GM18909 (cell line): ENCODE measurements around the gene ISG15.
"Not testable (repeated sequence)": the region's sequence is repeated elsewhere in the genome, so short reads cannot be mapped to it uniquely, and the experiment has no call there.

Source experiments
- ATAC-seq: cut with Tn5 transposase; IDR thresholded peaks from one replicate; pipeline ENCODE4 v1.9.1; 2021; ENCODE audit warnings: mild to moderate bottlenecking; ENCODE audit not compliant: unreplicated experiment, poor library complexity

The ISG15 gene

DNA sequence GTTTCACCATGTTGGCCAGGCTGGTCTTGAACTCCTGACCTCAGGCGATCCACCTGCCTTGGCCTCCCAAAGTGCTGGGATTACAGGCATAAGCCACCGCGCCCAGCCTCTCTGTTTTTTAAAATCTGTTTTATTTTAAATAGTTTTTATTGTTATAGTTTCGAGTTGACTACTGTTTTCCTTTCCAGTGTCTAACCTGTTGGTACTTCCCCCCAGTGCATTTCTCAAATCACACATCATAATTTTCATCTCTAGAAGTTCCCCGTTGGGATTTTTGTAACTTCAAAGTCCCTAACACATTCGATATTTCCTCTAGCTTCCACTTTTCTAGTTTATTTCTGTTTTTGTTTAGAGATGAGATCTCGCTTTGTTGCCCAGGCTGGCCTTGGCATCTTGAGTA lies 20.9 kb upstream of the ISG15 start:
- ATAC-seq = no peak

DNA sequence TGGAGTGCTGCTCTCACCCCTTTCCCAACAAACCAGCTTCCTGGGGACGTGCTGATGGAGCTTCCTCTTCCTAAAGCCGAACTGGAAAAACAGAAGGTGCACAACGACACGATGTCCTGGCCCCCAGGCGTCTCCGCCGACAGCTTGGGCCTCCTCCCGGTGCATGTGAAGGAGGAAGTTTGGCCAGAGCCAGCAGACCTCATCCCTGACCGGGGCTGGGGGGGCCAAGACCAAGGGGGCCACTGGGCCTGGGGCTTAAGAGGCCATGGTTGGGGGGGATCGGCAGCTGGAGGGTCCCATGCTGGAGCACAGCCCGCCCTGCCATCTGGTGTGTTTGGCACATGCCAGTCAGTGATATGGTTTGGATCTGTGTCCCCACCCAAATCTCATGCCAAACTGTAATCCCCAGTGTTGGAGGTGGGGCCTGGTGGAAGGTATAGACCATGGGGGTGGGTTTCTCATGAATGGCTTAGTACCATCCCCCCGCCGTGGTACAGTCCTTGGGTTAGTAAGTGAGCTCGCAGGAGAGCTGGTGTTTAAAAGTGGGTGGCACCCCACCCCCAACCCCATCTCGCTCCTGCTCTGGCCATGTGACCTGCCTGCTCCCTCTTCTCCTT lies 19.8 kb upstream of the ISG15 start:
- ATAC-seq = no peak

DNA sequence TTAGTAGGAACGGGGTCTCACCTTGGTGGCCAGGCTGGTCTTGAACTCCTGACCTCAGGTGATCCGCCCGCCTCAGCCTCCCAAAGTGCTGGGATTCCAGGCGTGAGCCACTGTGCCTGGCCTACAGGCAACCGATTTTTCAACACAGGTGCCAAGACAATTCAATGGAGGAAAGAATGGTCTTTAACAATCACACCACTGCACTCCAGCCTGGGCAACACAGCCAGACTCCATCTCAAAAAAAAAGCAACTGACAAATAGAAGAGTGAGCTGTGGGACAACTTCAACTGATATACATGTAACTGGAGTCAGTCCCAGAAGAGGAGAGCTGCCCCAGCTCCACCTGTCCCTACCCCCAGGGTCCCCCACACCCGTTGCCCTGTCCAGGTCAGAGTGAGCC lies 18.8 kb upstream of the ISG15 start:
- ATAC-seq = not testable (repeated sequence)

DNA sequence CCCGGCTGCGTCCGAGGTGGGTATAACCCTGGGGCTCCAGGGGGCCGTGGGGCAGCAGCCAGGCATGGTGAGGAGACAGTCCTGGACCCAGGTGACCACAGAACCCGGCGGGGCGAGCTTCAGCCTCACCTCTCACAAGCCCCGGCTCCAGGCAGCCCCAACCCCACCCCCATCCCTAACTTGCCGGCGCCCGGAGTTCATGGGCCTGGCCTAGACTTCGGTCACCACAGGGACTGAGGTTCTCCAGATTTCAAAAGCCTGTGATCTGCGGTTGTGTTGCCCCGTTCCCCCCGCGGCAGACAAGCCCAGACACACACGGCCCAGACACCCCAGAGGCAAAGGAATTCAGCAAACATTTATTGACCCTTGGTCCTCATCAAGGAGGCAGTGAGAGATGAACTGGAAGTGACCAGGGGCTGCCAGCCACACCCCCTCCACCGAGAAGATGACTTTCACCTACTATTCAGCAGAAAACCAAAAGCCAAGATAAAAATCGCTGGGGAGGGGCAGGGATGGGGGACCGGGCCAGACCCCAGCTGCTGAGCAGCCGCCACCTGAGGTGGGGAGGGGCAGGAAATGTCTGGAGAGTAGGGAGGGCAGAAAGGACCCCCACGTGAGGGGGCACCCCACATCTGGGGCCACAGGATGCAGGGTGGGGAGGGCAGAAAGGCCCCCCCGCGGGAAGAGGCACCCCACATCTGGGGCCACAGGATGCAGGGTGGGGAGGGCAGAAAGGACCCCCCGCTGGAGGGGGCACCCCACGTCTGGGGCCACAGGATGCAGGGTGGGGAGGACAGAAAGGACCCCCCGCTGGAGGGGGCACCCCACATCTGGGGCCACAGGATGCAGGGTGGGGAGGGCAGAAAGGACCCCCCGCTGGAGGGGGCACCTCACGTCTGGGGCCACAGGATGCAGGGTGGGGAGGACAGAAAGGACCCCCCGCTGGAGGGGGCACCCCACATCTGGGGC lies 17.3 kb upstream of the ISG15 start:
- ATAC-seq = no peak

DNA sequence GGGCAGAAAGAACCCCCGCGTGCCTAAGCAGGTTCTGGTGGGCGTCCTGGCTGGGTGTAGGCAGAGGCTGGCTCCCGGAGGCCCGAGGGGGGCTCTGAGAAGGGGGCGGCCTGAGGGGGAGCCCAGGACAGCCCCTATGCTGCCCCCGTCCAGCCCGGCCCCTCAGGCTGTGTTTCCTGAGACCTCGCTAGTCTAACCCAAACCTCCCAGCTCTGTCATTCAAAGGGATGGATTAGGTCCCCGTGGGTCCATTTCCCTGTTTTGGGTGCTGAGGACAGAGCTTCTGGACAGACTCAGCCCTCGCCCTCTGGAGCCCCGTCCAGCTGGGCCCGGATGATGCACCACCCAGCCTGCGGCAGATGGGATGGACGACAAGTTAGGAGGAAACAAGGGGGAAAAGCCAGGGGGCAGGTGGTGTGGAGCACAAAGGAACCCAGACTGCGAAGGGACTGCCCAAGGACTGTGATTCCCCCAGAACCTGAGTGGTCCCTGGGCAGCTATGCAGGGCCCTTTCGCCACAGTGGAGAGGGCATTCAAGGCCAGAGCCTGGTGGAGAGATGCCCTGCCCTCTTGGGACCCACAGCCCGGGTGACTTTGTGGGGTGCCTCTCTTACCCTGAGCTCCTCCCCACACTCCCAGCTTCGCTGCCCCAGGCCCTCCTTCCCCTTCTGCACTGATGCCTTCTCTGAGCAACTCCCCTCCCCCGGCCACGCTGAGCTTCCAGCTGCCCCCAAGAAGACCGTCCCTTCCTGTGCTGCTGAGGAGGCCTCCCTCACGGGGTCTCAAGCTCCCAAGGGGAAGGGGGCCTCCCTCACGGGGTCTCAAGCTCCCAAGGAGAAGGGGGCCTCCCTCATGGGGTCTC lies 16.2 kb upstream of the ISG15 start:
- ATAC-seq = no peak

DNA sequence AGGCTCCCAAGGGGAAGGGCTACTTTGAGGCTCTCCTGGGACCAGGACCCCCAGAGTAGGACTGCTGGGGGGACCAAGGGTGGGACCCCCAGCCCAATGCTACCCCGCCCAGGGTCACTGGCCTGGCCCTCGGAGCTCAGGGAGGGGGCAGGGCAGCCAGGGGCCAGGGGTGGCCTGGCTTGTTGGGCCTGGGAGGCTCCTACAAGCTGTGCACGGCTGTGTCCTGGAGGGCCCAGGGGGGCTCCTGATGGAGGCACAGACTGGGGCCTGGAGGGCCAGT lies 15.6 kb upstream of the ISG15 start:
- ATAC-seq = no peak

DNA sequence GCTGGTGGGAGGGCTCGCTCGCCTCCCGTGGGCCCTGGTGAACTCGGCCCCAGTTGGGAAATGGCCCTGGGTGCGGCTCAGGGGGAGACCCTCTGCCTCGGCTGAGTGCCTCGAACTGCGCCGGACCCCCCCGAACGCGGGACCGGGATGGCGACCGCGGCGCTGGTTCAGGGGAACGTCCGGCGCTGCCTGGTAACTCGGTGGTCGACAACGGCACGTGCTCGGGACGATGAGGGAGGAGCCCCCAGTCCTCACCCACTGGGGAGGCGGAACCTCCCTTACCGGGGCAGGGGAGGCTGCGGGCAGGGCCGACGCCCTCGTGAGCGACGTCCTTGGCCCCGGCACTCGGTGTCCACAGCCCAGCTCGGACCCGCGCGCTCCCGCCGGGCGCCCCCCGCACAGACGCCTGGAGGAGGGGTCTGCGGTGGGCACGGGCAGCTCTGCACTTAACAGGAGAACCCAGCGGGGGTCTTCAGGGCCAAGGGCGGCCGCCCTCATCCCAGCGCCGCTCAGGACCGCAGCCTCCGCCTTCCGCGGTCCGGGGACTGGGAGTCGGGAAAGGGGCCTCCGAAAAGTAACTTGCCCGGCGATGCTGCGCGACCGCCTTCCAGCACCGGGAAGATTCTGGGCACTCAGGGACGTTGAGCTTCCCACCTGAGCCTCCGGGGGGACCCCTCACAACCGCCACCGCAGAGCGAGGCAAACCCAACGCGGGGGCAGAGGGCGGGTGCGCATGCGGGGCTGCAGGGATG lies 15.1 kb upstream of the ISG15 start:
- ATAC-seq = no peak

DNA sequence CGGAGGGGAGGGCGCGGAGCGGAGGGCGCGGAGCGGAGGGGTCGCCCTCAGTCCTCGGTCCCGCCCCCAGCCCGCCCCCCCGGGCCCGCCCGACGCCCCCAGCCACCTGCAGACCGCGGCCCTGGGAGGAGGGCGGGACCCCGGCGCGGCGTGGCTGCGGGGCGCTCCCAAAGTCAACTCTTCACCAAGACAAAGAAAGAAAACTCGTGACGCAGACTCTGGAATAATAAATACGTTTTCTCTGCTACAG lies 14.6 kb upstream of the ISG15 start:
- no peak for ATAC-seq

DNA sequence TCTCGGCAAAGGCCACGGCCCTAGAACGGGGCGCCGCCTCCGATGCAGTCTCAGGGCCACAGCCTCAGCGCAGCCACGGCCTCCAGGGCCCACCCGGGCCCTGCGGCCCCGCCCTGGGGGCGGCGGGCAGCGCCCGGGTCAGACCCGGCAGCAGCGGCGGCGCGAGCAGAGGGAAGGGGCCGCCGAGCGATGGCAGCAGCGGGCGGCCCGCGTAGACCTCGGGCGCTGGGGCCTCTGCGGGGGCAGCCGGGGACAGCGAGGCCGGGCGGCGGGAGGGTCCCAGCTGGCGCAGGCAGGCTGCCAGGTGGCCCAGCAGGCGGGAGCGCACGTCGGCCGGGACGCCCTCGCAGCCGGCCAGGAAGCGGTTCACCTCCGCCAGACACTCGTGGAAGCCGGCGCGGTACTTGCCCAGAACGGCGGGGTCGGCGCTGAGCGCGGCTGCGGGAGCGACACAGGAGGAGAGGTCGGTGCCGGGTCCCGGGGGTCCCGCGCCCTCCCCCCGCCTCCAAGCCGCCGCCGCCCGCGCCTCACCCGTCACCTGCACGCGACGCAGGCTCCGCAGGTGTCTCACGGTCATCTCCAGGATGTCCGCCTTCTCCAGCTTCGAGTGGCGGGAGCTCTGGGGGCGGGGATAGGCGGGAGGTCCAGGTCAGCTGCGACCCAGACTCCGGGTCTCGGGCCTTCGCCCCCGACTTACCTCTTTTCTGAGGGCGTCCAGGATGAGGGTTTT lies 14.1 kb upstream of the ISG15 start:
- no peak for ATAC-seq

DNA sequence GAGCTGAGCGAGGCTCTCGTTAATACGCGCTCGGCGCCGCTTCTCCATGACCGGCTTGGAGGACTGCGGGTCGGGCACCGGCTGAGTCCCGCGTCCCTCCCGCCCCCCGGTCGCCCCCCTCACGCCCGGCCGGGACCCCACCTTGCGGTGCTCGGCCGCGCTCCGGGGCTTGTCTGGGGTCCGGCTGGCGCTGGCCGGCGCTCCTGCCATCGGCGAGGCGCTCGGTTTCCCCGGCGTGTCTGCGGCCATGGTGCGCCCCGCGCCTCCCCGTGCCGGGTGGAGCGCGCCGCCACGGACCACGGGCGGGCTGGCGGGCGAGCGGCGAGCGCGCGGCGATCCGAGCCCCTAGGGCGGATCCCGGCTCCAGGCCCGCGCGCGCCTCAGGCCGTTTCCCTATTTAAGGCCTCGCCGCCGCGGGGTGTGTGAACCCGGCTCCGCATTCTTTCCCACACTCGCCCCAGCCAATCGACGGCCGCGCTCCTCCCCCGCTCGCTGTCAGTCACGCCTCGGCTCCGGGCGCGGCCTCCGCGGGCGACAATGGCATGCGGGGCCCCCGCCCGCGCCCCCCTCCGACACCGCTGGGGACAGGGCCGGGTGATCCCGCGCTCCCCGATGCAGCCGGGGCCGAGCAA lies 13.5 kb upstream of the ISG15 start, which contains the start of gene HES4:
Gene HES4 (minus strand): TSS at position 373 of the 632 bp plus-strand sequence. CDS start 124 bp downstream, at position 249.
- peak; percentile 39 for ATAC-seq

DNA sequence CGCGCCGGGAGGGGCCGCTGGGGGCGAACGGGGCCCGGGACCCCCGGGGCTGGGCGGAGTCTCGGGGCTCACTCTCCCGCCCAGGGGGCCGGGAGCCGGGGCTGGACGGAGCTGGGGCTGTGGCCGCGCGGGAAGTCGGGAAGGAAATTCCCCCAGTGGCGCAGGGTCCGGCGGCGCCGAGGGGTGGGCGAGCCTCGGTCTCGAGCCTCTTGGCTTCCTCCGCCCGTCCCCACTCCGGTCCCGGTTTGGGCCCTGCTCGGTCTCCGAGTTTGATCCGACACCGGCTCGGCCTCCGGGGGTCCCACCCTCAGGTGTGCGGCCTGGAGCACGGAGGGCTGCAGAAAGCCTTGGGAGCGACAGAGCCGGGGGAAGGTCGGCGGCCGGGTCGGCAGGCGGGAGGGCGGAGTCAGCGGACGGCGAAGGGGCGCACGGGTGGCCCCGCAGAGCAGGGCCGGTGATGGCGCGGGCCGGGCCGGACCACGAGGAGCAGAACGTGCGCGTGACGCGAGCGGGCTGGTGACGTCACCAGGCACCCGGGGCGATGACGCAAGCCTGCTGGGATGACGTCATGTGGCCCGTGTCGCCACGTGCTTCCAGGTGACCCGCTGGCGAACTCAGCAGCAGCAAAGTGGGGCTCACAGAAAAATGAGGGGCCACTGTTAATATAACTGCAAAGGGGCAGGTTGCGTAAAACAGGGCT lies 12.8 kb upstream of the ISG15 start:
- ATAC-seq = peak; percentile 14

DNA sequence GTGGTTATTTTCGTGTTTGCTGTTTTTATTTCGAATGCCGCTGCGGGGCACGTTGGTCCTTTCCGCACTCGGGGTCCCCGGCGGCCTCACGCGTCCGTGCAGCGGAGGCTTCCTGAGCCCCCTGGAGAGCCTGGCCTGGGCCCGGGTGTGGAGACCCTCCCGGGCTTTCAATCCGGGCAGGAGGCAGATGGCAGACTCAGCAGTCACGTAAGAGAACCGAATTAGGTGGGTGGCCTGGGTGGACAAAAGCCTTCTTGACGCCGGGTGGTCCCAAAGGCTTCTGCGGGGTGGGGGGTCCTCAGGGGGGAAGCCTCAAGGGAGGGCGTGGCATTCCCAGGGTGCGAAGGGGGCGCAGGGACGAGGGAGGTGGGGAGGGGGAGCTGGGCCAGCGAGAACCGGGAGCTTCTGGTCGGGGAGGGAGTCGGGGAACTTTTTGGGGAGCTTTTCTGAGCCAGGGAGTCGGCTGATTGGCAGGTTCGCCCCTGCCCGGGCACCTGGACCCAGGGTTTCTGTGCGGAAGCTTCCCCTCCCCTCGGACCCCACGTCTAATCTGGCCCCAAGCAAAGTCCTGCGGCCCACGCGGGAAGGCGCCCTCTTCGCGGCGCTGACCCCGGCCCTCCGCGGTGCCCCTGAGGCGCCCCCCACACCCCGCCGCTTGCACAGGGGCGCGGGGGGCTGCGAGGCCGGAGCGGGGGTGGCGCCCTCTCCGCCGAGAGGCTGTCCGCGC lies 12.1 kb upstream of the ISG15 start:
- ATAC-seq = no peak

DNA sequence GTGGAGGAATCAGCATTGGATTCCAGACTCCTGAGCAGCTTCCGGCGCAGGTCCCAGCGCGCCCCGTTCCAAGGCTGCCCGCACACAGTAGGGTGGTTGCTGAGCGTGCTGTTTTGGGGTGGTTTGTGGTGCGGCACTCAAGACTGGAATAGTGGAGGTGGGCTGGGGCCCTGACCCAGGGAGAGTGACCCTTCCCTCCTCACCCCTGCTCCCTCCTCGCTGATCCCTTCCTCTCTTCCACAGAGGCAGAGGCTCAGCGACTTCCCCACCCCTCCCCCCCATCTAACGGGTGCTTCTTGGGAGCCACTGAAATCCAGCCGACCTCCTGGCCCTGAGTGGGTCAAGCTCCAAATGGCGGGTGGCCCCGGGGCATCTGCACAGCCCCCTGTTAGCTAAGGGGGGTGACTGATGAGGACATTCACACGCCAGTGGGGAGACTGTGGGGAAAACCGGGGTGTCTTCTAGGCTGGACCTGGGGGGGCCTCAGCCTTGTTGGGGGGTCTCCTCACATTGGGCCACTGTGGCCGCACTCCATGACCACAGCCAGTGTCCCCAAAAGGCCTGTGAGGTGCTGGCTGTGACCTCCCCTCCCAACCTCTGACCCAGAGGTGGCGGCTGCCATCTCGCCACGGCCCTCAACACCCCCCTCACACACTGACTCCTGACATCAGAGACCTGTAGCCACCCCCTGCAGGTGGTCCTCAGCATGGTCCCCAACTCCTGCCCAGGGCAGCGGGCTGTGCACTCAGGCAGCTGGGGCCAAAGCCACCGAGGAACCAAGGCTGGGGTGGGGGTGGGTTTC lies 9.5 kb upstream of the ISG15 start:
- no peak for ATAC-seq

DNA sequence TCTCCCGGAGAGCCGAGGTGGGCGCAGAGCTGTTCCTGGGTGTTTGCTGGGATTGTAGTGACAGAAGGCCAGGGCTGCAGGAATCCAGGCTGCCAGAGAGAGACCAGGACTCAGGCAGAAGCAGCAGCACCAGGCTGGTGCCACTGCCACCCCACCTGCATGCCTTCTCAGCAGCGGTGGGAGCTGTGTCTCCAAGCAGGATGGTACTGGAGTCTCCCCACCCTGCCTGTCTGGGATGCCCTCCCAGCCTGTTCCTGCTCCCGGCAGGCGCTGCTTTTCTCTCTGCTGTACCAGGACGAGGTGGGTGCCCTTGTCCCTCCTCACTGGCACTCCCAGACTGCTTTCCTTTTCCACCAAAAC lies 8.9 kb upstream of the ISG15 start:
- no peak for ATAC-seq

DNA sequence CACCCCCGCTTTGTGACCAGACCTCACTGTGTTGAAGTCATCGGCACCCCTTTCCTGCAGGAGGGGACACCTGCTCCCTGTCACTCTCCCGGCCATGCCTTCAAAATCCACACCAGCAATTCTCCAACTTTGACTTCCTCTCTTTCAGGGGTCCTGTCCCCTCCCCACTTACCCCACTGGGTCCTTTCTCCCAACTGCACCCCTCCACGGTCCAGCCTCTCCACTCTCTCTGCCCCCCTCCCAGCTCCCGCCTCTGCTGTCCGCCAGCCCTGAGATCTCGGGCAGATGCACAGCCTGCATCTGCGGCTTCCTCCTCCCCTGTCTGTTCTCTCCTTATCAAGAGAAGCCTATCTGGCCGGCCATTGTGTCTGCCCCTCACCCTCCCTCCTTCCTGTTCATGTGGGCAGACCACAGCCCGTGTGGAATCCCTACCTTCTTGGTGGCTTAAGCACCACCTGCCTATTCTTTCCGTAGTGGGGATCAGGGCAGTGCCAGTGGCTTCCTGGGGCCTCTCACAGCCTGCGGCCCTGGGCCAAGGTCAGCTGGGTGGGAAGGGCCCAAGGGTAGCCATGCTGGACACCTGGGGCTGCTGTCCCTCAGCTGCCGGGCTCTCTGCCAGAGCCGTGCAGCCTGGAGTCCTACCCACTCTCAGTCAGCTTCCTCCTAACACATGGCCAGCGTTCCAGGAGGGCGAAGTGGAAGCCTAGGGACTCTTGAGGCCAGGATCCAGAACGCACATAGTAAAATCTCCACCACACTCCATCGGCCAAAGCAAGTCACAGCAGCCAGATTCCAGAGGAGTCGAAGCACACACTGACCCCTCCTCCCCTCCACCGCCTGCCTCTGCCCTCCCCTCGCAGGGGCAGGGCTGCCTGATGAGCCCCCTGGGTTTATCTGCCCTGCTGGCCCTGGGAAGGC lies 8.3 kb upstream of the ISG15 start:
- no peak for ATAC-seq

DNA sequence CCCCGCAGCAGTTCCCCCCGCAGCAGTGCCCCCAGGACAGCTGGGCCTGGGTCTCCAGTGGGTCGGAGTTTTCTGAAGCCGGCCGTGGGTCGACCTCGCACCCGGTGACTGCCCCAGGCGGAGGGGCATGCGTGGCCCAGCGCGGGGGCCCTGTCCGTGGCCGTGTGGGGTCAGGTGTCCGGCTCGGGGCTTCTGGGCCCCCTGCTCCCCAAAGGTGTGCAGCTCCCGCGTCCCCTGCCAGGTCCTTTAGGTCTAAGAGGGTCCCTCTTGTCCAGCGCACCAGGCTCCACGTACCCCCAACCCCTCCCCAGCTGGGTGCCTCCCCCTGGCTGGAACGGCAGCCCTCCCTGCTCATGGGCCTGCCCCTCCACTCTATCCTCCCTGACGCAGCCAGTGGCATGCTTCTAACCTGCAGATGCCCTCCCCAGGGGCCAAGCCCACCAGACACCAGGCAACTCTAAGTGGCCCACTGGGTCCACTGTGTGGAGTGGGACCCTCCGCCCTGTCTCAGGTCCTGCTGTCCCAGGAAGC lies 7.5 kb upstream of the ISG15 start:
- no peak for ATAC-seq
